Placental pericyte (primary cell): Measurements from ENCODE around the gene NAALAD2. TPM values are rescaled to one million over a fixed set of nuclear protein-coding genes. Genes with fewer than 3 reads are reported as not detected.

Experiments used
- small RNA-seq: library from RNA; depleted of rRNA; stranded (forward); fragments of <200 nt; gene quantifications from one replicate; pipeline ENCODE3, GENCODE V24; 2012; ENCODE audit warnings: low replicate concordance
- total RNA-seq: library from RNA; depleted of rRNA; stranded (reverse); fragments of >200 nt; gene quantifications from 2 replicates; pipeline ENCODE4 v1.2.3, GENCODE V29; 2012

NAALAD2 gene
- 0.29 and 0.44 TPM in 2 replicates for total RNA-seq

DNA sequence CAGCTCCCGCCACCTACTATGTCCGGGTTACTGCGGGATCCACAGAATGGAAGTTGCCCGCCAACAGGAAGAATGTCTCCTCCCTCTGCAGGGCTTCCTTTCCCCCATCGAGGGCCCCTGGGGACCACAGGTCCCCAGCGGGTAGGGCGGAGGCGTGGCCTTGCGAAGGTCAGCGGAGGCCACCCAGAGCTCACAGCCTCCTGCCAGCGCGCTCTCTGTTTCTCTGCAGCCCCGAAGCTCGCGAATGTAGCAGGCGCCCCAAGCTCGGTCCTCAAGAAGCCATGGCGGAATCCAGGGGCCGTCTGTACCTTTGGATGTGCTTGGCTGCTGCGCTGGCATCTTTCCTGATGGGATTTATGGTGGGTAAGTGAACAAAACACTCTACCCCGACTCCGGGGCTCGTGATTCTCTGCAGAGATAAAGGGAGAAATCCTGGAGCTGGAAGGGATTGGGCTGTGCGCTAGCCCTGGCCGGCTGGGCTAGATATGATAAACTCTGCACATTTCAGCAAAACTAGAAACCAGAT, at the start of gene NAALAD2:
Gene NAALAD2 (plus strand): TSS at position 186 of the 526 bp plus-strand sequence. CDS start 96 bp downstream, at position 282.

DNA sequence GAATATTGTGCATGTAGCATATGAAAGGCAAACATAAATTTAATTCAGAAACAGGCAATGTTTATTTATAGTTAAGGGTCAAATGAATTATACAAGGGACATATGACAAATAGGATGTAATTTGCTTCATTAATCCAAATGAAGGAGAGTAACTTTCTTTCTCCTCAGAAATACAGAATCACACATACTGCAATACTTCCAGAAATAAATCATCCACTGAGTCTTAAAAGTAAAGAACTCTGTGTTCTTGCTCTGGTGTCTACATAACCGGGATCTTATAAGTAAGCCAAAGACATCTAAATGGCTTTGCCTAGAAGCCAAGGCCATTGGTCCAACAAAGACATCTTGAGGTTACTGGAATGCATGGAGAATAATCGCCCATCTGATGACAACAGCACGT, 48.8 kb upstream of the NAALAD2 start, which contains the start of gene UBTFL1:
Gene UBTFL1 (plus strand): TSS at position 301 of the 400 bp plus-strand sequence. CDS start 0 bp downstream, at position 301.

DNA sequence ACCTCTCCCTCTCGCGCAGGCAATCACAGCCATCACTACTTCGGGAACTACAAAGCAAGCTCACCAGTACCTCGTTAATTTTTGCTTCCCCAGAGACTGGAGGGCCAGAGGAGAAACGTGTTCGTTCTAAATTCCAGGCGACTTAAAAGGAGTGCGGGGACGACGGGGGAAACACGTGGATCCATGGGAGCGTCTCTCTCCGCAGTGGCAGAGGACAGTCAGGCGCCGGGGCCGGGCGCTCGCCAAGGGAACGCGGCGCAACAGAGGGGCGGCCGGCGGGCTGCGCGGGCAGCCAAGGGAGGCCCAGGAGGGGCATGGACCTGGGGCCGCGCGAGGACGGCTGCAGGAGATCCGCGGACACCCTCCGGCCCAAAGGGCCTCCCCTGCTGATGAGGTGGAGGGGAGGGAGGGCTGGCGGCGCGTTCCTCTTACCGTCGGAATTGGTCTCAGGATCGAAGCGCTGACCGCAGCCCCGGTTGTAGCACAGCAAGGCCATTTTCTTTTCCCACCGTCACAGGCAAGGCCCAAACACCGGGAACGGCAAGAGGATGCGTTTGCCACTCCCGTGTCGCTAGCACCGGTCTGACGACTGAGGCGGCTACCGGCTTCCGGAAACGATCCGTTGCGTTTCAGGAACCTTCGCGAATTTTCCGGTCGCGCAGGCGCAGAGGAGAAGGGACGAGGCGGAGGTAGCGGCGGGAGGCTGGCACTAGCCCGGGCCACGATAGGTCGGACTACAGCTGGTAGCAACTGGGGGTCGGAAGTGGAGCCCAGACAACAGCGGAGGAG, 88.2 kb downstream of the NAALAD2 start, which contains the start of gene CHORDC1:
Gene CHORDC1 (minus strand): TSS at position 591 of the 789 bp plus-strand sequence. CDS start 95 bp downstream, at position 496.

Small RNA genes within 50 kb of the gene (small RNA-seq; reads per million reads assigned to genes)
- gene RF00275 = not detected

Other genes with a start within 250 kb of the NAALAD2 start
- gene TRIM49D1, start 212.4 kb upstream of the NAALAD2 start, total RNA-seq = not detected in 2 replicates
- gene TRIM49D2, start 210.6 kb upstream of the NAALAD2 start, total RNA-seq = not detected in 2 replicates
- gene TRIM64, start 168.6 kb upstream of the NAALAD2 start, total RNA-seq = not detected in 2 replicates
- gene TRIM49C, start 103.6 kb upstream of the NAALAD2 start, total RNA-seq = not detected in 2 replicates
- gene UBTFL1, start 48.7 kb upstream of the NAALAD2 start, total RNA-seq = not detected in 2 replicates
- 45.5 and 60.6 TPM in 2 replicates for gene CHORDC1, start 88.4 kb downstream of the NAALAD2 start, total RNA-seq